ENCODE measurements around the gene MT4. TPM values are rescaled to one million over a fixed set of nuclear protein-coding genes. Genes with fewer than 3 reads are reported as not detected.

The MT4 gene
- total and polyA plus RNA-seq, 2 donors (not counting 3 experiments of a cell fraction or from before 2014, with no cell fraction given): not detected

DNA sequence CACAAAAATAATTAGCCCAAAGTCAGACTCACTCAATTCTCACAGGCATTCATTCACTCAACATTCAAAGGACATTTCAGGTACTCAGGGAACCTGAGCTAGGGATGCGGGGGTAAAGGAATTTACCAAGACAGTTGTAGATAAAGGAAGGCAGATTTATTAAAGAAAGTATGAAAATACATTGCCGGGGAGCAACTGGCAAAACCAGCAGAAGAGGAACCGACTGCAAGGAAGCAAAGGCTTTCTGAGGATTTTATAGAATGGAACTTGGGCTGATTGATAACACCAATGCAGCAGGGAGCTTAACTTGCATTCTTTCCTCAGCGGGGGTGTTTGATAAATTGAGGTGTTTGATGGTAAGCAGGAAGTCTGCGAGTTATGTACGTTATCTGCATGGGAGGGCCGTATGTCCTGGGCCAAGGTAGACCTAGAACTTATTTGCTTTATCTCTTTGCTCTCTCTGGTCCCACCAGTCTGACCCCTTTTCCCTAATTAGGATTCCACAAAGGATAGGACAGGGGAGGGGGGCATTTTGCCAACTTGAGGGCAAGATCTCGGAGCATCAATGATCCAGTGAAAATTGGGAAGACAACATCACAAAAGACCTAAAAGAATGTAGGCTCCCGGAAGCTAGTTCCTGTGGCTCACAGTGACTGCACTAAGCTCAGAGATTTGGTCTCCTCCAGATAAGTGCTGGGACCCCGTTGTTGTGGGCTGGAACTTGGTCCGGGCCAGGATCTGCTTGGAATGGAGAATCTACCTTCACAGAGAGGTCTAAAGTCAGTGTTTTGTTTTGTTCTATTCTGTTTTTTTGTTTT, 18.7 kb downstream of the MT4 start:
- Histone ChIP-seq H3K79me2 (ENCODE audit: control insufficient read depth, insufficient read depth, low read length) (no peaks in the 10 kb centered on the region), H3K27me3 (ENCODE audit: control insufficient read depth in 2 of 2, insufficient read depth in 2 of 2, low read length in 2 of 2) (peaks cover 5 to 17% of the 10 kb centered on the region in 2 experiments), H3K36me3 (ENCODE audit: control insufficient read depth in 2 of 2, extremely low read depth in 1 of 2, insufficient read depth in 2 of 2, low read length in 2 of 2) (no peaks in the 10 kb centered on the region), H2AFZ (ENCODE audit: low read depth, low read length) (no peak overlapping the region), H4K20me1 (replicated peaks; ENCODE audit: control insufficient read depth, extremely low read depth, insufficient read depth, low read length) (no peaks in the 10 kb centered on the region), H3K27ac (ENCODE audit: insufficient read depth, low read depth, low read length) (no peak overlapping the region), H3K4me2 (ENCODE audit: insufficient read depth, low read length) (no peak overlapping the region), H3K9me1 (replicated peaks; ENCODE audit: control insufficient read depth, extremely low read depth, insufficient read depth, low read length) (no peaks in the 10 kb centered on the region), H3K4me1 (ENCODE audit: control insufficient read depth, extremely low read depth, insufficient read depth, low read length) (no peaks in the 10 kb centered on the region), H3K4me3 (replicated peaks in 1 of 3; ENCODE audit: insufficient read depth in 1 of 3, low read depth in 1 of 3, low read length in 3 of 3) (no peak overlapping the region), H3K9ac (replicated peaks; ENCODE audit: extremely low read depth, insufficient read depth, low read length) (no peak overlapping the region), H3K9me3 (replicated peaks; ENCODE audit: control insufficient read depth, insufficient read depth, low read length) (no peaks in the 10 kb centered on the region)
- CTCF ChIA-PET: interaction anchor here (0.6 to 2.4 kb wide), 4 partner anchors 17 to 778 kb away, joined by 3 to 14 read pairs (median 7); no protein-coding TSS in a partner anchor
- DNase-seq (ENCODE audit: low read depth, low spot score) (no peak), FAIRE-seq (no peak)
- dilution Hi-C loops (cut with MboI; ENCODE audit: extremely low pct_ligation_motif_present, low sequenced_read_pairs): no loop called here
- no TSS peak for BruUV-seq (replicated peaks)
- no peak for TF ChIP-seq POLR2A (IDR thresholded peaks at IDR 0.05; ENCODE audit: low read depth, low read length)
- TF ChIP-seq POLR2AphosphoS5 (IDR thresholded peaks at IDR 0.05; ENCODE audit: insufficient read depth, low read depth, low read length): no peak
- intact Hi-C loops (cut with micrococcal nuclease): no loop called here
- POLR2A ChIA-PET: no interaction called here

DNA sequence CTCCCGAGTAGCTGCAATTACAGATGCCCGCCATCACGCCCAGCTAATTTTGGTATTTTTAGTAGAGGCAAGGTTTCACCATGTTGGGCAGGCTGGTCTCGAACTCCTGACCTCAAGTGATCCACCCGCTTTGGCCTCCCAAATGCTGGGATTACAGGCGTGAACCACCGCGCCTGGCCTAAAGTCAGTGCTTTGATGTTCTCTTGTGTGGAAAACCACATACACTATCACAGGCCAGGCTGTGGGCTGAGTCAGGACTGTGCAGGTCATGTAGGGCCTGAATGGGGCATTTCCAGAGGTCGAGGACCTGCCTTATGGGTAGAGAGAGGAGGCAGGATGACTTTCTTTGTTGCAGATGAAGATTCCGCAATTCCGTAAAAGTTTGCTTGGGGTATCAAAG, 19.4 kb downstream of the MT4 start:
- CTCF ChIA-PET: interaction anchor here (1.4 to 2.3 kb wide), 2 partner anchors 16 to 118 kb away, joined by 4 to 9 read pairs; no protein-coding TSS in a partner anchor

More for the DNA sequence above, 19.4 kb downstream of the MT4 start:
- Histone ChIP-seq H3K27ac (ENCODE audit: insufficient read depth, low read depth, low read length) (no peak overlapping the region), H3K9ac (replicated peaks; ENCODE audit: extremely low read depth, insufficient read depth, low read length) (no peak overlapping the region), H4K20me1 (replicated peaks; ENCODE audit: control insufficient read depth, extremely low read depth, insufficient read depth, low read length) (no peaks in the 10 kb centered on the region), H3K27me3 (ENCODE audit: control insufficient read depth in 2 of 2, insufficient read depth in 2 of 2, low read length in 2 of 2) (peaks cover 12 to 17% of the 10 kb centered on the region in 2 experiments), H3K4me1 (ENCODE audit: control insufficient read depth, extremely low read depth, insufficient read depth, low read length) (no peaks in the 10 kb centered on the region), H3K79me2 (ENCODE audit: control insufficient read depth, insufficient read depth, low read length) (no peaks in the 10 kb centered on the region), H2AFZ (ENCODE audit: low read depth, low read length) (no peak overlapping the region), H3K4me3 (replicated peaks in 1 of 3; ENCODE audit: insufficient read depth in 1 of 3, low read depth in 1 of 3, low read length in 3 of 3) (no peak overlapping the region), H3K9me3 (replicated peaks; ENCODE audit: control insufficient read depth, insufficient read depth, low read length) (no peaks in the 10 kb centered on the region), H3K9me1 (replicated peaks; ENCODE audit: control insufficient read depth, extremely low read depth, insufficient read depth, low read length) (no peaks in the 10 kb centered on the region), H3K4me2 (ENCODE audit: insufficient read depth, low read length) (no peak overlapping the region), H3K36me3 (ENCODE audit: control insufficient read depth in 2 of 2, extremely low read depth in 1 of 2, insufficient read depth in 2 of 2, low read length in 2 of 2) (no peaks in the 10 kb centered on the region)
- TF ChIP-seq, protein P1, sequence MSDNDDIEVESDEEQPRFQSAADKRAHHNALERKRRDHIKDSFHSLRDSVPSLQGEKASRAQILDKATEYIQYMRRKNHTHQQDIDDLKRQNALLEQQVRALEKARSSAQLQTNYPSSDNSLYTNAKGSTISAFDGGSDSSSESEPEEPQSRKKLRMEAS (IDR thresholded peaks at IDR 0.05; ENCODE audit: insufficient read depth, insufficient read length): no peak
- TF ChIP-seq POLR2A (IDR thresholded peaks at IDR 0.05; ENCODE audit: low read depth, low read length) (no peak), JUN (IDR thresholded peaks at IDR 0.05; ENCODE audit: borderline replicate concordance, insufficient read depth, insufficient read length, low read depth) (no peak)
- TF ChIP-seq, protein P2, sequence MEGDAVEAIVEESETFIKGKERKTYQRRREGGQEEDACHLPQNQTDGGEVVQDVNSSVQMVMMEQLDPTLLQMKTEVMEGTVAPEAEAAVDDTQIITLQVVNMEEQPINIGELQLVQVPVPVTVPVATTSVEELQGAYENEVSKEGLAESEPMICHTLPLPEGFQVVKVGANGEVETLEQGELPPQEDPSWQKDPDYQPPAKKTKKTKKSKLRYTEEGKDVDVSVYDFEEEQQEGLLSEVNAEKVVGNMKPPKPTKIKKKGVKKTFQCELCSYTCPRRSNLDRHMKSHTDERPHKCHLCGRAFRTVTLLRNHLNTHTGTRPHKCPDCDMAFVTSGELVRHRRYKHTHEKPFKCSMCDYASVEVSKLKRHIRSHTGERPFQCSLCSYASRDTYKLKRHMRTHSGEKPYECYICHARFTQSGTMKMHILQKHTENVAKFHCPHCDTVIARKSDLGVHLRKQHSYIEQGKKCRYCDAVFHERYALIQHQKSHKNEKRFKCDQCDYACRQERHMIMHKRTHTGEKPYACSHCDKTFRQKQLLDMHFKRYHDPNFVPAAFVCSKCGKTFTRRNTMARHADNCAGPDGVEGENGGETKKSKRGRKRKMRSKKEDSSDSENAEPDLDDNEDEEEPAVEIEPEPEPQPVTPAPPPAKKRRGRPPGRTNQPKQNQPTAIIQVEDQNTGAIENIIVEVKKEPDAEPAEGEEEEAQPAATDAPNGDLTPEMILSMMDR (IDR thresholded peaks at IDR 0.05; ENCODE audit: extremely low read depth in 1 of 2, insufficient read depth in 1 of 2, low read depth in 1 of 2, low read length in 2 of 2): no peak
- dilution Hi-C loops (cut with MboI; ENCODE audit: extremely low pct_ligation_motif_present, low sequenced_read_pairs) (no loop called here), intact Hi-C loops (cut with micrococcal nuclease) (no loop called here)
- BruUV-seq (replicated peaks): no TSS peak
- no peak for FAIRE-seq
- POLR2A ChIA-PET: no interaction called here
- DNase-seq (ENCODE audit: low read depth, low spot score): no peak

Measured in endothelial cell of umbilical vein (primary cell).